ENCODE results near the gene GDPD1.
A peak's percentile ranks its signal among the peaks of the same experiment; 100 is the strongest.
"Not testable (repeated sequence)": the region's sequence is repeated elsewhere in the genome, so short reads cannot be mapped to it uniquely, and the experiment has no call there.

The GDPD1 gene

GRCh38 chr17:59220328-59221158 is at the start of gene GDPD1:
TSS of gene GDPD1 (plus strand) at chr17:59220511. CDS start at chr17:59220610, 99 bp downstream.
- FAIRE-seq (peak; percentile 98), DNase-seq (ENCODE audit: insufficient read length, low spot score) (peak; percentile 99)

GRCh38 chr17:59172436-59173004 is 47.8 kb upstream of the GDPD1 start:
- DNase-seq (ENCODE audit: insufficient read length, low spot score) = no peak
- FAIRE-seq = no peak

- DNase-seq (ENCODE audit: insufficient read length, low spot score) = no peak
Observed at GRCh38 chr17:59174671-59175070, 45.6 kb upstream of the GDPD1 start.

GRCh38 chr17:59175076-59175475 is 45.2 kb upstream of the GDPD1 start:
- no peak for FAIRE-seq

More at GRCh38 chr17:59174671-59175070, 45.6 kb upstream of the GDPD1 start:
- no peak for FAIRE-seq

GRCh38 chr17:59178266-59178985 is 41.9 kb upstream of the GDPD1 start:
- no peak for FAIRE-seq
- no peak for DNase-seq (ENCODE audit: insufficient read length, low spot score)

More at GRCh38 chr17:59175076-59175475, 45.2 kb upstream of the GDPD1 start:
- DNase-seq (ENCODE audit: insufficient read length, low spot score) = no peak

DNA sequence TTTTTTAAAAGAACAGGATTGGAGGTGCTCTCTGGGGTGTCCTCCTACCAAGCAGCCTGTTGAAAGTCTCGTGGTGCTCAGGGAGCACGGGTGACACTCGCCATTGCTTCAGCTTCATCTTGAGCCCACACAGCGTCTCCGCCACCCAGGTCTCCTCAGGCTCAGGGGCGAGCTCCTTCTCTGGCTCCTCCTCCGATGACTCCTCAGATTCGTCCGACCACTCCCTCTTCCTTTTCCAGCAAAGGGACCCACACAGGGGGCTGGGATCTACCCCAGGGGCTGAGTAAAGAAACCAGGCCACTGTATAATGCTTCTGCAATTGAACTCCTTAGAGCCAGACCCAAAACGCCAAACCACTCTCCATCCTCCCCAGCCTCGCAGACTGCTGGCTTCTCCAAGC is 40.7 kb upstream of the GDPD1 start:
- FAIRE-seq; DNase-seq (ENCODE audit: insufficient read length, low spot score): not testable (repeated sequence)

DNA sequence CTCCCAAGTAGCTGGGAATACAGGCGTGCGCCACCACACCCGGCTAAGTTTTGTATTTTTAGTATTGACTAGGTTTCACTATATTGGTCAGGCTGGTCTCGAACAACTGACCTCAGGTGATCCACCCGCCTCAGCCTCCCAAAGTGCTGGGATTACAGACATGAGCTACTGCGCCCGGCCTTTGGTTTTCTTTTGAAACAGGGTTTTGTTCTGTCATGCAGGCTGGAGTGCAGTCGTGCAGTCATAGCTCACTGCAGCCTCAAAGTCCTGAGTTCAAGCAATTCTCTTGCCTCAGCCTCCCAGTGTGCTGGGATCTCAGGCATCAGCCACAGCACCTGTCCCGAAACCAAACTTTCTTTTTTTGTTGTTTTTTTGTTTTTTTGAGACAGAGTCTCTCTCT is 39.7 kb upstream of the GDPD1 start:
- FAIRE-seq (no peak), DNase-seq (ENCODE audit: insufficient read length, low spot score) (no peak)

- FAIRE-seq (no peak), DNase-seq (ENCODE audit: insufficient read length, low spot score) (no peak)
Observed at GRCh38 chr17:59181481-59181880, 38.8 kb upstream of the GDPD1 start.

DNA sequence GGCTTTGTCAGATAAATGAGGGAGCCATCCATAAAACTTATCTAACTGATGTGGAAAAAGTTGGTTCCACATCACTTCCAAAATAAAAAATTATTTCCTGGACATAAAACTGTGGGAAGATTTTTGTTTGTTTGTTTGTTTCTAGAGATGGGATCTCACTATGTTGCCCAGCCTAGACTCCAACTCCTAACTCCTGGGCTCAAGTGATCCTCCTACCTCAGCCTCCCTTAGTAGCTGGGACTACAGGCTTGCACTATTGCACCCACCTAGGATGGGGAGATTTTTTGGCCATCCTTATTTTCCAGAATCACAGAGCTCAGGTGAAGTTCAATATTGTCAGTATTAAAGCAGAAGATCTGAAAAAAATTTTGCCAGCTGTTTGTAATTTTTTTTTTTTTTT is 34.3 kb upstream of the GDPD1 start:
- FAIRE-seq = no peak

DNA sequence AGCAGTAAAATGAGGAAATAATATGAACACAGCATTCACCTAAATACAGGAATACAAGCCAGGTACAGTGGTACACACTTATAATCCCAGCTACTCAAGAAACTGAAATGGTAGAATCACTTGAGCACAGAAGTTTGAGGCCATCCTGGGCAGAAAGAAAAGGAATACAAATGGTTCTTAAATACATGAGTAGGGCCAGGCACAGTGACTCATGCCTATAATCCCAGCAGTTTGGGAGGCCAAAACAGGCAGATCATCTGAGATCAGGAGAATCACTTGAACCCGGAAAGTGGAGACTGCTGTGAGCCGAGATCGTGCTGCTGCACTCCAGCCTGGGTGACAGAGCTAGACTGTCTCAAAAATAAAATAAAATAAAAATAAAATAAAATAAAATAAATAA is 33.5 kb upstream of the GDPD1 start:
- no peak for FAIRE-seq
- no peak for DNase-seq (ENCODE audit: insufficient read length, low spot score)

More for the DNA sequence above, 34.3 kb upstream of the GDPD1 start:
- no peak for DNase-seq (ENCODE audit: insufficient read length, low spot score)

DNA sequence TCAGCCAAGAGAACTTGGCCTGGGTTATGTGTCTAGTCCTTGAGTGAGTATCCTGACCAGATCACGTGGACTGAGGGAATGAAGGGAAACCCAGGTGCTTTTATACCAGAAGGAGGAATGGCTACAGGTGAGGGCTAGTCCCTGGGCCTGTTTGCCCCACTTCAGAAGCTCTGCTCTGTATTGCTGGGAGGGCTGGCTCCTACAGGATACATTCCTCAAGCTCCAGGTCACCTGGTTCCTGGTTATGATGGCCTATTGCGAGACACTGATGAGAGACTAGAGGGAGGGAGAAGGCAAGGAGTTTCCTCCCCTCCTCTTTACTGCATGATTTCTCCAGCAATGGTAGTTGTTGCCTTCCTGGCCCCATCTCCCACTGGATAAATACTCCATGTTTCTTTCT is 29.5 kb upstream of the GDPD1 start:
- no peak for FAIRE-seq
- DNase-seq (ENCODE audit: insufficient read length, low spot score) = no peak

DNA sequence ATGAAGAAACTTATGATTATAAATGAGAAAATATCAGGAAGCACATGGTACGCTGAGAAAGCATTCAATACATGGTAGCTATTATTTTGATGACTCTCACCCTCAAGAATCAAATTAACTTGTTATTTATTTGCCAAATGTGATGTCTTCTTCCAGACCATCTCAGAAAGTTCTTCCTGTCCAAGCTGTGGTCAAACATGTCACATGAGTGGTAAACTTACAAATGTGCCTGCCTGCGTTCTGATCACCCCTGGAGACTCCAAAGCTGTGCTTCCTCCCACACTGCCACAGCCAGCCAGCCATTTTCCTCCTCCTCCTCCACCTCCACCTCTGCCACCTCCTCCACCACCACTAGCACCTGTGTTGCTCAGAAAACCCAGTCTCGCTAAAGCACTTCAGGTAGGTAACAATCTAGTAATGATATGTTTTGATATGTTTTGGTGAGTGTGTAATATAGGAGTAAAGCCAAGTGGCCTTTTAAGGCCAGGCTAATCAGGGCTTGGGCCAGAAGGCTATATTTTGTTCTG is 26.9 kb upstream of the GDPD1 start:
- DNase-seq (ENCODE audit: insufficient read length, low spot score) (no peak), FAIRE-seq (peak; percentile 13)

GRCh38 chr17:59199398-59199797 is 20.9 kb upstream of the GDPD1 start:
- FAIRE-seq = no peak
- no peak for DNase-seq (ENCODE audit: insufficient read length, low spot score)

- no peak for DNase-seq (ENCODE audit: insufficient read length, low spot score)
- FAIRE-seq = no peak
Observed at GRCh38 chr17:59202320-59202719, 18.0 kb upstream of the GDPD1 start.

- DNase-seq (ENCODE audit: insufficient read length, low spot score) = no peak
- no peak for FAIRE-seq
Observed at GRCh38 chr17:59219370-59219769, 941 bp upstream of the GDPD1 start.

- FAIRE-seq (no peak), DNase-seq (ENCODE audit: insufficient read length, low spot score) (no peak)
Observed at GRCh38 chr17:59219992-59220327, 351 bp upstream of the GDPD1 start.

DNA sequence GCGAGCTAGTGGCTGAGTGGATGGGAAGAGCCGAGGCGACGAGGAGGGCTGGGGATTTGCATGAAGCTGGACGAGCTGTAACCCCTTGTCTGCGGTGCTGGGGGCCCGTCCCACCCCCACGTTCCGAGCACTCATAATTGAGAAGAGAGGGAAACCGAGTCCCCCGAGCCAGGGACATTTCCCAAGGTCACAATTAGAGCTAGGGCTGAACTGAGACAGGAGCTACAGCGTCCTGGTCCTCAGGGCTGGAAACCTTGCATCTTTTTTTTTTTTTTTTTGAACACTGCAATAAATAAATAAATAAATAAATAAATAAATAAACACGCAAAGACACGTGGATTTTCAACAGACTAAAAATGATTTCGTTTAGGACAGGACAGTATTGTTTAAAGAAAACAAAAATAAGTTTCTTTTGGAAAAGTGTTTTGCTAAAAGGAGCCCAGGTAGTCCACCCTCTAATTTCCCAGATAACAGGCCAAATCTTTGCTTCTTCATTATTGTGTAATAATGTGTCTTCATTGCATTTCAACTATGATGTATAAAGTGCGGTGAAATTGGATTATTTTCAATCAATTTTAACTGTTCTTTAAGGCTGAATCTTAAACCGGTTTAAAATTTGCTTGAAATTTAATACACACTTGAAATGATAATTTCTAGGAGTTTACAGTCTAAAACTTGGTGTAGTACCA is 992 bp downstream of the GDPD1 start:
- DNase-seq (ENCODE audit: insufficient read length, low spot score) (no peak), FAIRE-seq (no peak)

- DNase-seq (ENCODE audit: insufficient read length, low spot score) (no peak), FAIRE-seq (no peak)
Observed at GRCh38 chr17:59223813-59224212, 3.5 kb downstream of the GDPD1 start.

DNA sequence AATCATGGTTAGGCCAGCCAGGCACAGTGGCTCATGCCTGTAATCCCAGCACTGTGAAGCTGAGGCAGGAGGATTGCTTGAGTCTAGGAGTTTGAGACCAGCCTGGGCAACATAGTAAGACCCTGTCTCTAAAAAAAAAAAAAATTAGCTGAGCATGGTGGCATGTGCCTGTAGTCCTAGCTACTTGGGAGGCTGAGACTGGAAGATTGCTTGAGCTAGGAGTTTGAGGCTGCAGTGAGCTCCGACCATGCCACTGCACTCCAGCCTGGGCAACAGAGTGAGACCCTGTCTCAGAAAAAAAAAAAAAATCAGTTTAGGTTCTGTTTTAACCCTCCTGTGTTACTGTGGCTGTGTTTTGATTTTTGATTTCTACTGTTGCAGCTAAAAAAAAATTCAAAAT is 8.3 kb downstream of the GDPD1 start:
- not testable (repeated sequence) for FAIRE-seq; DNase-seq (ENCODE audit: insufficient read length, low spot score)

GRCh38 chr17:59230764-59231163 is 10.5 kb downstream of the GDPD1 start:
- no peak for DNase-seq (ENCODE audit: insufficient read length, low spot score)
- FAIRE-seq = peak; percentile 51

GRCh38 chr17:59234631-59235030 is 14.3 kb downstream of the GDPD1 start:
- FAIRE-seq = no peak
- no peak for DNase-seq (ENCODE audit: insufficient read length, low spot score)

All from HTR-8/SVneo (cell line).